GM18508 (cell line): Measurements from ENCODE around the gene MMS19.

Experiments used
- ATAC-seq: cut with Tn5 transposase; IDR thresholded peaks from one replicate; pipeline ENCODE4 v1.9.1; 2021; ENCODE audit warnings: moderate number of reproducible peaks; ENCODE audit not compliant: insufficient read depth, unreplicated experiment

The MMS19 gene, protein sequence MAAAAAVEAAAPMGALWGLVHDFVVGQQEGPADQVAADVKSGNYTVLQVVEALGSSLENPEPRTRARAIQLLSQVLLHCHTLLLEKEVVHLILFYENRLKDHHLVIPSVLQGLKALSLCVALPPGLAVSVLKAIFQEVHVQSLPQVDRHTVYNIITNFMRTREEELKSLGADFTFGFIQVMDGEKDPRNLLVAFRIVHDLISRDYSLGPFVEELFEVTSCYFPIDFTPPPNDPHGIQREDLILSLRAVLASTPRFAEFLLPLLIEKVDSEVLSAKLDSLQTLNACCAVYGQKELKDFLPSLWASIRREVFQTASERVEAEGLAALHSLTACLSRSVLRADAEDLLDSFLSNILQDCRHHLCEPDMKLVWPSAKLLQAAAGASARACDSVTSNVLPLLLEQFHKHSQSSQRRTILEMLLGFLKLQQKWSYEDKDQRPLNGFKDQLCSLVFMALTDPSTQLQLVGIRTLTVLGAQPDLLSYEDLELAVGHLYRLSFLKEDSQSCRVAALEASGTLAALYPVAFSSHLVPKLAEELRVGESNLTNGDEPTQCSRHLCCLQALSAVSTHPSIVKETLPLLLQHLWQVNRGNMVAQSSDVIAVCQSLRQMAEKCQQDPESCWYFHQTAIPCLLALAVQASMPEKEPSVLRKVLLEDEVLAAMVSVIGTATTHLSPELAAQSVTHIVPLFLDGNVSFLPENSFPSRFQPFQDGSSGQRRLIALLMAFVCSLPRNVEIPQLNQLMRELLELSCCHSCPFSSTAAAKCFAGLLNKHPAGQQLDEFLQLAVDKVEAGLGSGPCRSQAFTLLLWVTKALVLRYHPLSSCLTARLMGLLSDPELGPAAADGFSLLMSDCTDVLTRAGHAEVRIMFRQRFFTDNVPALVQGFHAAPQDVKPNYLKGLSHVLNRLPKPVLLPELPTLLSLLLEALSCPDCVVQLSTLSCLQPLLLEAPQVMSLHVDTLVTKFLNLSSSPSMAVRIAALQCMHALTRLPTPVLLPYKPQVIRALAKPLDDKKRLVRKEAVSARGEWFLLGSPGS

DNA sequence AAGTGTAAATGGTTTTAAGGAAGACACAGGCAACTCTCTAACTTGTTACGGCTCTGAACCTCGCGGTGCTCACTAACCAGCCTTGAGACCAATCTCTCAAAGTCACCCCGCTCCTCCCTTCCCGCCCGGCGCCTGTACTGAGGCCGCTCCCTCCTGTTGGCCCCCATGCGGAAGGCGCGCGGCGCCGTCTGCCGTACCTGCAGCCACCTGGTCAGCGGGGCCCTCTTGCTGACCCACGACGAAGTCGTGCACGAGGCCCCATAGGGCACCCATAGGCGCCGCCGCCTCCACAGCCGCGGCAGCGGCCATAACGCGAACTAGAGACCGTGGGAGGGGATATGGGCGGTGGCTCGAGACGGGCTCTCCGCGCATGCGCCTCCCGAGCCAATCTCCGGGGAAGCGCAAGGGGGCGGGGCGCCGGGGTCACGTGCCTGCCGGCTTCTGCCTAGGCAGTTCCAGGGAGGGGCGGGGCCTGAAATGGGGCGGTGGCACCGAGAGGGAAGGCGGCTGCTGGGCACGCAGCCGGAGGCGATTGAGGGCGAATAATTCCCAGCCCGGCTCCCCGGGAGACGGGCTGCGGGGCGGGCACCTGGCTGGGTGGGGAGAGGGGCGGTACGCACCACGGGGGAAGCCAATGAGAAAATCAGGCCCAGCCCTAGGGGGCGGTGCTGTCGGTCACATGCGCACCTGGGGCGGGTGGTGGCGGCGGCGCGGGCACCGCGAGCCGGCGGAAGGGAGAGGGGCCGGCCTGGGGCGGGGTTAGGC, at the start of gene MMS19:
TSS of gene MMS19 (minus strand) at position 347 of the 765 bp plus-strand sequence. CDS start at position 309, 38 bp downstream.
- peak; percentile 75 for ATAC-seq

DNA sequence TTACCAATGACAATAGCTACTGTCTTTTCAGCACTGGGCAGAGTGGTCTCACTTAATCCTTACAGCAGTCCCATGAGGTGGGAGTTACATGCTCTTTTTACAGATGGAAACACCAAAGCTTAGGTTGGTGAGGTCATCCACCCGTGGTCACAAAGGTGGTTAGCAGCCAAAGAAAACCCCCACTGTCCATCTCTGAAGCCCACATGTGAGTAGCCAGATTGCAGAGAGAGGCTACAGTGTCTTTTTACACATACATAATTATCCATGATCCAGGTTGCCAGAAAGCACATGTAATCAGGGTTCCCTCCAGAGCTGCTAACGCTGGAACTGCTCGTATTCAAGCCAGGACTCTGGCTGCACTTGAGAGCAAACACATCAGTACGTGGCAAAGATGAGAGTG, 49.7 kb upstream of the MMS19 start:
- no peak for ATAC-seq

DNA sequence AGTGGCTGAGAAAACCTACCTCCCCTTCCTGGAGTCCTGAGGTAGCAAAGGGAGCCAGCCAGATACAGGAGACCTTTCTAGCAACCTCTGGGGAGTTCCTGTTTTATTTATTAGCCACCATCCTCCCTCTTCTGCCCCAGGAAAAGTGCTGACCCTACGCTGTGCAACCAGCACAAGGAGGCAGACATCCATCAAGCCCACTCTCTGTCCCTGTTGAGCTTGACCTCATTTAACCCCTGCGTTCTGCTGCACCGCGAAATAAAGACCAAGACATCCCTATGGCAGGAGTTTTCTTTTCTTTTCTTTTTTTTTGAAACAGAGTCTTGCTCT, 49.0 kb upstream of the MMS19 start:
- ATAC-seq: no peak

DNA sequence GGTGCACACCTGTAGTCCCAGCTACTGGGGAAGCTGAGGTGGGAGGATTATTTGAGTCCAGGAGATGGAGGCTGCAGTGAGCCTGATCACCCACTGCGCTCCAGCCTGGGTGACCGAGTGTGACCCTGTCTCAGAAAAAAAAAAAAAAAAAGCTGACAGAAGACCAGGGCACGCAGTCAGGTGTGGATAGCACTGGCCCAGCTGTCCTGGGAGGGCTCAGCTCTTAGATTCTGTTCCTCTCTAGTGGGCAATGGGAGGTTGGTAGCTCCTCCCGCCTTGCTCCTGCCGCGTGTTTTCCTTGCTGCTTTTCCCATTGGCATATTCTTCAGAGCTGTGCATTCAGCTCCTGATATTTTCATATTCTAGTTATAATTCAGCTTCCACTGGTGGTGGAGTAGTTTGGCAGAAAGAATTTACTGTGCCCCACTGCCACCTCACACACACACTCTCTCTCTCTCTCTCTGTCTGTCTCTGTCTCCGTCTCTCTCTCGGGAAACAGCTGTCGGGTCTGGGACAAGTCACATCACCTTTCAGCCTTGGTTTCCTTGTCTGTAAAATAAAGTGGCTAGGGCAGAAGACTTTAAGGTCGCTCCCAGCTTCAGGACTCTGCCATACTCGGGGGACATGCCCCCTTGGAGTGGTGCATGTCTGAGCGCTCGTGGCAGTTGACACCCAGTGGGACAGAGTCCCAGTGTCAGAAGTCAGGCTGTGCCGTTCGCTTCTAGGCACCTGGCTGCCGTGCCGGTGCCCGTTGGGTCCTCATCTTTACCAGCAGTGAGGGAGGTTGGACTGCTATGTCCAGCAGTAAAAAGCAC, 48.4 kb upstream of the MMS19 start:
- no peak for ATAC-seq

DNA sequence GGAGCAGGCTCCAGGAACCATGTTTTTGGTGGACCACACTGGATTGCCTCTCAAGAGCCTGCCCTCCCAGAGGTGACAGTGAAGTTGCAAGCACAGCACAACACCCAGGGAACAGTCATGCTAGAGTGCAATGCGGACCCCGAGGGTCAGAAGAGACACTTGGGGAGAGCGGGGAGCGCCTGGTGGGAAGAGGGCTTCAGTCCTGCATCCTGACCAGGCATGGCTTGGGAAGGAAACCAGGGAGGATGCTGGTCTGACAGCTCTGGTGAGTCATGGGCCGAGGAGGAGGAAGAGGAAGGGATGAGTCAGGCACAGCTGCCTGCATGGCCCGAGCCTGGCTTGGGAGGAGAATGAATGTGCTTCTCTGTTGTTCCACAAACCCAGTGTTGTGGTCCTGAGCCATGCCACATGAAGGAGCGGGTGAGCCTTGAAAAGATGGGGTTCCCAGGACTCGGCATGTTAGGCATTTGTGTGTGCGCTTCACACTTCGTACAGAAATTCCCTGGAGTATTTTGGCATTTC, 44.9 kb upstream of the MMS19 start:
- no peak for ATAC-seq

DNA sequence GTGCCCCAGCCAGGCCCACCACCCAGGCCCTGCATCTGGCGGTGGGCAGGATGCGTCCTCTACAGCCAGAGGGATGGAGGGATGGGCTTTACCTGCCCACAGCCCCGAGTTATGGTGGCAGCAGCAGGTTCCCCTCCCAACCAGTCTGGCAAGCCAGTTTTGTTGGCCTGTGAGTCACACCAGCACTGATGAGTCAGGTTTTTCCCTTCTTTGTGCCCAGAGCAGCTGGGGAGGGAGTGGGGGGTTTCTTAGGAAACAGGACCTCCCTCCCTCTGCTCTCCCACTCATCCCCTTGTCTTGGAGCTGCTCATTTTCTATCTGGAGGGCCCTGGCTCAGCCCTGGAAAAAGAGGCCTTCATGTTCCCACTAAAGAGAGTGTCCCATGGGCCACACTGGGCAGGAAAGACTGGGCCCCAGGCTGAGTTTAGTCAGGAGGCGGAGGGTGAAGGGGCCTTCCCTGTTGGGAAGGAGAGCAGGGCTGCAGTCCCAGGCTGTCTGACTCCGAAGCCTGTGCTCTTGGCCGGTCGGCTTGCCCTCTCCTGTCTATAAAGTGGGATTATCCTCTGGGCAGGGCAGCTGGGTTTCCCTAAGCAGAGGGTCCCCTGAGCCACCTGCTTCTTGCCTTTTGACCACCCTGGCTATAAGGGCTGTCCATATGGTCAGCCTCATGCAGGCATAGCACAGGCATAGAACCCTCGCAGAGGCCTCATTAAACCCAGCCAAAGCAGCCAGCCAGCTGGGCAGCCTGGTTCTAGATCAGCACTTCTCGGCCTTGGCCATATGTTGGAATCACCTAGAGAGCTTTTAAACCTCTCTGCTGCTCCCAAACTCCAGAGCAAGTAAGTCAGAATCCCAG, 44.2 kb upstream of the MMS19 start:
- ATAC-seq: no peak

DNA sequence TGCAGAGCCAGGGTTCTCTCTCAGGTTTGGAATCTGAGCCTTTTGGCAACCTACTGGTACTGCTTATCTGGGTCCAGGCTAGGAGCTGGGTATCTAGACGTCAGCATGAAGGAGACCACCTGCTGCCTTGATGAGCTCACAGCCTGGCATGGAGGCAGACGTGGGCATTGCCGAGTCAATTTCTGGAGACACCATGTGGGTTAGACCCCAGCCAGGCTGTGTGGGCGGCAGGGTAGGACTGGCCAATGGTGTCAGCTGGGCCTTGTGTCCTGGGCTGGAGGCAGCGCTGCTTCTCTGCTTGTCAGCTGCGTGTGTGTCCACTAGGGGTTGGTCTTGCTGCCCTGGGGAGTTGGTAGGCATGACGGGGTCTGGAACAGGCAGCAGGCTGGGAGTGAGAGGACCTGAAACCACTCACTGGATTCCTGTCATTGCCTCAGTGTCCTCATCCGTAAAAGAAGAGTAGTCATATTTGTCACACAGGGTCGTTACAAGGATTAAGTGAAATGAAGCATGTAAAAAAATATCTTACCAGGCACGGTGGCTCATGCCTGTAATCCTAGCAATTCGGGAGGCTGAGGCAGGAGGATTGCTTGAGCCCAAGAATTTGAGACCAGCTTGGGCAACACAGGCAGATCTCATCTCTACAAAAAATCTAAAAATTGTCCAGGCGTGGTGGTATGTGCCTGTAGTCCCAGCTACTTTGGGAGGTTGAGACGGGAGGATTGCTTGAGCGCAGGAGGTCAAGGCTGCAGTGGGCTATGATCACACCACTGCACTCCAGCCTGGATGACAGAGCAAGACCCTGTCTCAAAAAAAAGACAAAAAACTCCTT, 42.7 kb upstream of the MMS19 start:
- ATAC-seq: no peak

DNA sequence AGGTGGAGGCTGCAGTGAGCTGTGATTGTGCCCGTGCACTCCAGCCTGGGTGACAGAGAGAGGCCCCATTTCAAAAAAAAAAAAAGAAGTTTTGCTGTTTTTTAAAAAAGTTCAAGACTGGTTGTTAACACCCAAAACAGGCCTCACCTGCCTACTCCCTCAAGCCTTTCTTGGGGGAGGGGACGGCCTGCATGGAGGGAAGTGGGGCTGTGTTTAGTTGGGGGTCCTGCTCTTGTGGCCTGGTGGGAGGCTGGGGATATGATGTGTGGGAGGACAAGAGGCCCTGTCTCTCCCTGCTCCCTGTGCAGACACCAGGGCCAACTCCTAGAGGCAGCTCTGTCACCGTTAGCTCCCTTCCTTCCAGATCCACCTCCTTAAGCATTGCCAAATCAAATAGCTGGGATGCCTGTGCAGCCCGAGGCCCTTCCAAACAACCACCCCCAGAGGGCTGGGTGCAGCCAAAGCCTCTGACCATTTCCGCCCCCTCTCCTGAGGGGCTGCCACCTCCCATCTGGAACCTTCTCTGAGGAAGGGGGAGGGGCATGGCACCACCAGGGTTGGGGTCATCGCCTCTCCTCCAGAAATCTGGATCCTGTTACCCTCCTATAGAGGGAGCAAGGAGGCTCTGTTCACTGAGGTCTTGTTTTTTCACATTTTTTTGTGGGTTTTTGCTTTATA, 41.4 kb upstream of the MMS19 start:
- ATAC-seq: no peak

DNA sequence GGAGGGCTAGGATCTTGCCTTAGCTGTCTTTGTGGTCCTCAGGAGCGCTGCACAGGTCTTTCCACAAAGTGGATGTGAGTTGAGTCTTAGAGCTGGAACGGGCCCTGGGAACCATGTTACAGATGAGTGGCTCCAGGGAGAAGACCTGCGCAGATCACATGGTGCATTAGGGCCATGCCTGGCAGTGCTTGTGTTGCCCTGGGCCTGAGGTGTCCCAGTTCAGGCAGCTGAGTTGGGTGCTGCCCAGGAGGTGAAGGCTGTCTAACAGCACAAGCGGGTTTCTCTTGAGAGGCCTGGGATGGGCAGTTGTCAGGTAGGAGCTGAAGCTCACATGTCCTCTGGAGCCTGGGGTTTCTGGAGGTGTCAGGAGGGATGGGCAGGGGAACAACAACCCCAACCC, 40.6 kb upstream of the MMS19 start:
- no peak for ATAC-seq

DNA sequence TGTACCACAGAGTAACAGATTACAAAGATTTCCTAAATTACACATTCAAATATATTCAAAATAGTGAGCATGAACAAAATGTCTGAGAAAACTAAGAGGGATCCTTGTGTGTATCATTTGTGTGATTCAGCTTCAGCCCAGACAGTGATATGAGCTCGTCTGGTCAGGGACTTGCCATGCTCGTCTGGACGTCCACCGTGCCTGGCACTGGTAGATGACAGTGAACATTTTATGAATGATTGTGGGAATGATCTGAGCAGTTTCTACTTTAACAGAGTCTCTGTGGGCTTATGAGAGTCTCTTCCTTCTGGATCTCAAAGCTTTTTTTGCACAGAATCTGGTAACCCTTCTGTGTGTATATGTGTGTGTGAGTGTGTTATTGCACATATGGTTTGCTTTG, 40.2 kb upstream of the MMS19 start:
- no peak for ATAC-seq

DNA sequence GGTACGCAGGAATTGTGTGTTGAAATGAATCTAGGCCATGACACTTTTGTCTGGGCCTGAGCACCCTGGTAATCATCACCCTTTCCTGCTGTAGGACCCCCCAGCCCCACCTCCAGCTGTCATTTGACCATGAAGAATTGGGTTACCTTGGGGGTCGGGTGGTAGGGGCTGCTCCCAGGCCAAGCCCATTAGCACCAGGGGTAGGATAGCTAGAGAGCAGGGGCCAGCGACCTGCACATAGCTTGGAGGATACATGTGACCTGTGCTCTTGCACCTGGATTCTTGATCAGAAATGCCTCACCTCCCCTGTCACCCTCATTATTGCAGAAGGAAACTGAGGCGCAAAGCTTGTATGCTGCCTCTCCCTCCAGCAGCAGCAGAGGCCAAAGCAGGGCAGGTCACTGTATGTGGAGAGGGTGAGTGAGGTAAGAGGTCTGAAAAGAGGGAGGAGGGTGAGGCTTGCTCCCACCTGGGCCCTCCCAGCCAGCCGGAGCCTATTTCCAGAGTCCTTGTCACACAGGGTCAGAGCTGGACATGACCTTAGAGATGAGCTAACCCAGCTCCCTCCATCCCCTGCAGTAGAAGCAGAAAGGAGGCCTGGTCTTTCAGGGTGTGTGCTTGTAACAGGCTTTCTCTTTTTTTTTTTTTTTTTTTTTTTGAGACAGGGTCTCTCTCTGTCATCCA, 39.1 kb upstream of the MMS19 start:
- no peak for ATAC-seq

DNA sequence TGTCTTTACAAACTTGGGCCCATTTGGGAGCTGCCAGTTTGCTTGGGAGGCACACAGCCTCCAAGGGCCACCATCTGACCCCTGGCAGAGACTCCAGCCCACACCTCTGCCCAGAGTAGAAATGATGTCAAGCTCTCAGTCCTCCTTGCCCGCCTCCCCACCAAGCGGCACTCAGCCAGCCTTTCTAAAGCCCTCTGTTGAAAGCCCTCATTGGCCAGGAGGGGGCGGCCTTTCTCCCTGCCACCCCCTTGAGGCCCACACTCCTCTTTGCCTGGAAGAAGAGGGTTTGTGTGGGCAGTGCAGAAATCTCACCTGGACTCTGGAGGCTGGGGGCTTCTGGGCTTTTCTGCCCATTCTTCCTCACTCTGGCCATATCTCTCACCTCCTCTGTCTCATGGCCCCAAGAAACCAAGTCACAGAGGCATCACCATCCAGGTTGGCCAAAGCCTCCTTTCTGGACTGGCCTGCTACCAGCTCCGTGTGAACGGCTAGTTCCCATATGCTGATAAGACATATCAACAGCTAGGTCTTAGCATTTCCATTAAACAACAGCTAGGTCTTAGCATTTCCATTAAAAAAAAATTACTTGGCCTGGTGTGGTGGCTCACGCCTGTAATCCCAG, 36.6 kb upstream of the MMS19 start:
- ATAC-seq: no peak

DNA sequence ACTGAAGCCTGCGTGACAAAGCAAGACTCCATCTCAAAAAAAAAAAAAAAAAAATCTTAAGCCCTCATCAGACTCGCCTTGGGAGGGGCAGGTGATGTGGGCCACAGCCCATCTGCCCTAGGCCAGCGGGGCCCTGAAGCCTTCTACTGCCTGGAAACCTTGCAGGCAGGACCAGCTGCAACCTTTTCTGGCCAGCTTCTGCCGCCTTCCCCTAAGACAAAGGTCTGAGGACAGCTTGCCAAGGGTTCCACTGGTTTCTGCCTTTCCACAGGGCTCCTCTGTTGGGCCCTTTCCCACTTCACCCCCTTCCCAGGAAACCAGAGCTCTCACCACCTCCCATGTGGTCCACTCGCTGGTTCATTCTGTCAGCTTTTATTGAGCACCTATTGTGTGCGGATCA, 35.7 kb upstream of the MMS19 start:
- no peak for ATAC-seq

DNA sequence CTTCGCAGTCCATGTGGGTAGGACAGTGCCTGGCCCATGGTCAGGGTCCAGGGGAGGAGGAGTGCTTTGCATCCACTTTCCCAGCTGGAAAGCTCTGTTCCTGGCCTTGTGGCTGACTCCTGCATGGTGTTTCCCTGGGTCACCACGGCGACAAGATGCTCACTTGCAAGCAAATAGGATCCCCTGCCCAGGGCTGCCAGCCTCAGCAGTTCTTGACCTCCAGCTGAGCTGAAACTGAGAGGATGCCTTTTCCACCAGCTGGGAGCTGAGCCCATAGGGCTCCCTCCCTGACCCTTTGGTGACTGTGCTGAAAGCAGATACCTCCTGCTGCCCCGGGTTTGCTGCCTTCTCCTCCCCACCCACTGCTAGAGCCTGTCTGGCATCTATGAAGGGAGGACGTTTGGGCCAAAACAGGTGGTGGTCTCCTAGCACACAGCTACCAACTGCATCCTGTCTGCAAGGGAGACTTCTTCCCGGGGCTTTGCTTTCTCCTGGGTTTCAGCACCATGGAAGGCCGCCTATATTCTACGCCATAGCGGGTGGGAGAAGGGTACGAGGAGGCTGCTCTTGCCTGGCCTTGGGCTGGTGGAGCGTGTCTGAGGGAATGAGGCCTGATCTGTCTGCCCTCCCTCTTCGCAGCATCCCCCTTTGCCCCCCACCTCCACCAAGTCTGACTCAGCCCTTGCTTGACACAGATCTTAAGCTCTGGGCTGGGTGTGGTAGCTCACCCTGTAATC, 34.9 kb upstream of the MMS19 start:
- ATAC-seq: no peak

DNA sequence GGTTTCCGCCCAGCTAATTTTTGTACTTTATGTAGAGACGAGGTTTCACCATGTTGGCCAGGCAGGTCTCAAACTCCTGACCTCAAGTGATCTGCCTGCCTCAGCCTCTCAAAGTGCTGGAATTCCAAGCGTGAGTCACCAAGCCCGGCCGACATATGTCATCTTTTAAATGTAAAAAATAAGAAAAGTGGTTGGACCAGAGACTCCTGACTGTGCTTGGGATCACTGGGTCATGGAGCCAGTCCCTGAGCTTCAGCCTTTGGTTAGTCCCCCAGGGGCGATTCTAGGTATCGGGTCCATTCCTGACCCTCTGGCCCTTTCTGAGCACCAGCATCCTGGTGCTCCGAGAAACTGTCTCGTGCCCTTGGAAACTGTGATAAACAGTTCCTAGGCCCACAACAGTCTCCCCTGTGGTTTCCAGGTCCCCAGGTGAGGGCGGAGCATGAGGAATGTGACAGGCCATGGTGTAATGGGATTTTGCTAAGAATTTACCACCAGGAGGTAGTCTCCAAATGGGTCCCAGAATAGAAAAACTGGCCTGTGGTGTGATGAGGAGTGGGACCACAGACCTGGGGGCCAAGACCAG, 33.3 kb upstream of the MMS19 start:
- ATAC-seq: no peak
